RCC 7860 (cell line): Measurements from ENCODE around the gene DVL1.

Experiments
- DNase-seq: peaks from one replicate; pipeline ENCODE4 v3.0.0-alpha.2; 2015; ENCODE audit warnings: low spot score
- FAIRE-seq: peaks from 2 replicates; lab custom pipeline; 2012; peaks lifted over from hg19 to GRCh38; lab: Jason Lieb, UNC

DVL1 gene

GRCh38 chr1:1286313-1287261, 62.6 kb downstream of the DVL1 start:
- DNase-seq (no peak), FAIRE-seq (no peak)

- FAIRE-seq (no peak), DNase-seq (no peak)
Measured at GRCh38 chr1:1285611-1286311, 63.5 kb downstream of the DVL1 start.
